GM19023 (cell line): ENCODE results near the gene OR4M1.
"Not testable (repeated sequence)": the region's sequence is repeated elsewhere in the genome, so short reads cannot be mapped to it uniquely, and the experiment has no call there.

ENCODE experiments used
- ATAC-seq: cut with Tn5 transposase; IDR thresholded peaks from one replicate; pipeline ENCODE4 v1.9.1; 2021; ENCODE audit warnings: mild to moderate bottlenecking, moderate library complexity; ENCODE audit not compliant: unreplicated experiment

The OR4M1 gene, protein sequence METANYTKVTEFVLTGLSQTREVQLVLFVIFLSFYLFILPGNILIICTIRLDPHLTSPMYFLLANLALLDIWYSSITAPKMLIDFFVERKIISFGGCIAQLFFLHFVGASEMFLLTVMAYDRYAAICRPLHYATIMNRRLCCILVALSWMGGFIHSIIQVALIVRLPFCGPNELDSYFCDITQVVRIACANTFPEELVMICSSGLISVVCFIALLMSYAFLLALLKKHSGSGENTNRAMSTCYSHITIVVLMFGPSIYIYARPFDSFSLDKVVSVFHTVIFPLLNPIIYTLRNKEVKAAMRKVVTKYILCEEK

DNA sequence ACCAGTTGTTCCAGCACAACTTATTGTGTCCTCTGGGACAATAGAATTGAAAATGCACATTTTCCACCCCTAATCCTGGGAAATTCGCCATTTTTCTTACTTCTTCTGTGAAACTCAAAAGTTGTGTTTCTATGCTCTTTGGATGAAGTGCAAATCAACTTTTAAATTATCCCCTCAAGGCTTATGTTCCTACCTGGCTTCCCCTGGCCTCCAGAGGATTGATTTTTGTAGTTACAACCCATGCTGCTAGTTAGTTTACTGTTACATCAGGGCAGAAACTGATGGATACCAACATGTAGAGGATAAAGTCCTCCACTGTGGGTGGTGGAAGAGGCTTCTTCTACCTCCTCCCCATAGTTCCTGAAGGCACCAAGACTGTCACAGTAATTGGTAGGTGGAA lies at the start of gene OR4M1:
Gene OR4M1, plus strand, starts transcription at position 301 of the 400 bp plus-strand sequence. CDS start 6,819 bp downstream, outside the sequence.
- ATAC-seq: not testable (repeated sequence)

DNA sequence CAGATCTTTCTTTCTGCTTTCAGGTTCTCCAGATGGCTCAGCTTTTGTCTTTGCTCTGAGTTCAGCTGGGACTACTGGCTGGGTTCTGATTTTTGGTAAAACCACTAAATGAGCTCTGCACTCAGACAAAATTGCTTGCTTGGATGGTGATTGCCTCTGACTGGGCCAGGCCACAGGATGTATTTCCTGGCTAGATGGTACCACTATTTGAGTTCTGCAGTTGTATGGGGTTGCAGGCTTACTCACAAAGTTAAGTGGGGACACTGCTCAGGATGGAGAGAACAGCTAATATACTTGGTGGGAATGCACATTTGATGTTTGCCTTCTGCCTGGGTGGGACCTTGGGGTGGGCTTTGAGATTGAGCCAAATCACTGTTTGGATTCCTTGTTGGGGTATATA lies 43.9 kb upstream of the OR4M1 start:
- no peak for ATAC-seq

DNA sequence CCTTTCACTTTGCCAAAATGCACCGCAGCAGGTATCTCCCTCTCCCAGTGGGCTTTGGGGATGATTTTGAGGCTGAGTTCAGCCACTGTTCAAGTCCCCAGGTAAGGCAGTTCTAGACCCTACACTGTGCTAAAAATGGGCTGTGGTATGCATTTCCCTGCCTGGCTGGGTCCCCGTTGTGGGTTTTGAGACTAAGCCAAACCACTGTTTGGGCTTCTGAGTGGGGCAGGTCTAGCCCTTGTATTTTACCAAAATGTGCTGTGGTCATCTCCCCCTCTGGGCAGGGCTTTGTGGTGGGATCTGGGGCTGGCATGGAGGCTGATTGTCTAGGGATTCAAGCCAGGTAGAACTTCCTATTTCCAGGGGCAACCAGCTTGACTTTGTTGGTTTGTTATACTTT lies 43.5 kb upstream of the OR4M1 start:
- ATAC-seq: no peak

DNA sequence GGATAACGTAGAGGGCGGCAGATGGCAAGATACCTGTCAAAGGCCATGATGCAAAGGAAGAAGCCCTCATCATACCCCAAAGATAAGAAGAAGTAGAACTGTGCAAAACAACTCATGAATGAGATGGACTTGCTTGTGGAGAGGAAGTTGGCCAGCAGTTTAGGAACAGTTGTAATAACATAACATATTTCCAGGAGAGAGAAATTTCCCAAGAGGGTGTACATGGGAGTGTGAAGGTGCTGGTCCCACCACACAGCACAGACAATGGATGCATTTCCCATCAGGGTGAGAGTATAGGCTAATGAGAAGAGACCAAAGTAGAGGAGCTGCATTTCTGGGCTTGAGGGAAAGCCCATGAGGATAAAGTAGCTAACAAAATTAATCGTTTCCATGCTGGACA lies 39.4 kb upstream of the OR4M1 start:
- not testable (repeated sequence) for ATAC-seq

DNA sequence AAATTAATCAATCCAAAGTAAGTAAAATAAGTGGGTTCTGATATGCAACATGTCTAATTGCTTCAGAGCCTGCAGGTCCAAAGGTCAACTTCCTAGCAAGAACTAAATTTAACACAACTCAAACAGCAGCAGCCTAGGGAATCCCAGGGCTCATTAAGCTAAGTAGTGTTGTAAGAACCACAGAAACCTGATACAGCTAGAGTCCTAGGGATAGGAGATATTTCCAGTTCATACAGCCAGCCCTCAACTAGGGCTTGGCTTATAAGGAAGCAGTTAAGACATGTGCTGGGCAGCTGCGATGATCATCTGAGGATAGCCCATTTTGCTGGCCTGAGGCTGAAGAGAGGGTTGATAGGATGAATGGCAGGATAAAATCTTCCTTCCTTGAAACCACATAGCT lies 30.0 kb upstream of the OR4M1 start, which contains the start of gene OR4Q3:
Gene OR4Q3, plus strand, starts transcription at position 316 of the 400 bp plus-strand sequence.
- ATAC-seq: no peak

DNA sequence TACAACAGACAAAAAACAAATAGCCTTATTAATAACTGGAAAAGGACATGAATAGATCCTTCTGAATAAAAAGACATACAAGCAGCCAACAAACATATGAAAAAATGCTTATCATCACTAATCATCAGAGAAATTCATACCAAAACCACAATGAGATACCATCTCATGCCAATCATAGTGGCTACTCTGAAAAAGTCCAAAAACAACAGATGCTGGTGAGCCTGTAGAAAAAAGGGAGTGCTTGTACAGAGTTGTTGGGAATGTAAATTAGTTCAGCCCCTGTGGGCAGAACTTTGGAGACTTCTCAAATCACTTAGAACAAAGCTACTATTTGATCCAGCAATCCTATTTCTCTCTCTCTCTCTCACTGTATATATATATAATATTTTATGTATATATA lies 21.0 kb upstream of the OR4M1 start:
- ATAC-seq: not testable (repeated sequence)

DNA sequence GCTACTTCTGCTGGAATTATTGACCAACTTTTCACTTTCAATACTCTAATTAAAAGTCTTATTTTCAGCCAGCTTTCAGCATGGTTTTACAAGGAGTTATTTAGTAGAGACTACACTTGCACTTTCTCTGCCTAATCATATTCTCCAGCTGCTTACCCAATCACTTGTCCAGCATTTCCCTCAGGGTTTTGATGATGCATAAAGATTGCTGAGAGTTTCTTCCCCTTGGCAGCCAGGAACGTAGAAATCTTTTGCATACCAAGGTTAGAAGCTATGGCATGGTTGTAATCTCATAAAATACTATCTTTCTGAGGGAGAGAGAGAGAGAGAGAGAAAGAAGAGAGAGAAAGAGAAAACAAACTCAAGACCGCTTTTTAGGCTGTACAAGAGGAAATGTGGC lies 19.1 kb upstream of the OR4M1 start:
- ATAC-seq: no peak

DNA sequence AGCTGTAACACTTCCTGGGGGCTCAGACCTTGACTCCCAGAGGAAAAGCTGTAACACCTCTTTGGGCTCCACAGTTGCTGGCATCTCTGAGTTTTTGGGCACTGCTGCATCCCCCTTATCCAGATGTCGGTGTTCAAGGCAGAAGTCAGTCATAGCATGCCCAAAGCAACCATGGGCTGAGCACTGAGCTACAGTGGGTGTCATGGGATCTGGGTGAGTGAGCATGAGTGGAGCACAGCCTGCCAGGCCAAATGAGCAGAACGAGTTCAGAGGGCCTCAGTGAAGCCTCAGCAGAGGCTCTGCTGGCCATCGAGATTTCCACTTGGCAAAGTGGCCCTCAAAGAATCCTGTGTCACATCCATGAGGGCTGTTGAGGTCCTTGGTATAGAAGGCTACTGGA lies 1.8 kb upstream of the OR4M1 start:
- ATAC-seq: not testable (repeated sequence)

DNA sequence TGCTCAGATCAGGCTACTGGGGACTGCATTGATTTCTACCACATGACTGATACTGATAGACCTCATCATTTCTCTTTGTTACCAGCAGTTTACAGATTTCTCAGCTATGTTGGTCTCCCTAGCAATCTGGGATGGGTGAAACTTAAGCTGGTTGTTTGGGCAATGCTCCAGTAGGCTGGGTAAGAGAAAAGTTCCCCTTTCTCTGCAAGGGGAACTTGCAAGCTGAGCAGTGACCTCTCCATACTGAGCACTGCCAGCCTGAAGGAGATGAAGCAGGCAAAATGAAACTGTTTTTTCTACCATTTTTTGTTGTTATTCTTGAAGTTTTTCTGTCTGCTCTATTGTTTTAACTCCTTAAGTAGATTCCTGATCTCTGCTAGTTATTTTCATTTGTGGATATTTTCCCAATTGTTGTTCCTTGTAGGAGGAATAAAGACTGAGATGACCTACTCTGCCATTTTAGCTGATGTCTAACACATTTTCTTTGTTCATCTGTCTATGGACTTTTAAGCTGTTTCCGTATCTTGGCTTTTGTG lies 1.3 kb upstream of the OR4M1 start:
- ATAC-seq: no peak

DNA sequence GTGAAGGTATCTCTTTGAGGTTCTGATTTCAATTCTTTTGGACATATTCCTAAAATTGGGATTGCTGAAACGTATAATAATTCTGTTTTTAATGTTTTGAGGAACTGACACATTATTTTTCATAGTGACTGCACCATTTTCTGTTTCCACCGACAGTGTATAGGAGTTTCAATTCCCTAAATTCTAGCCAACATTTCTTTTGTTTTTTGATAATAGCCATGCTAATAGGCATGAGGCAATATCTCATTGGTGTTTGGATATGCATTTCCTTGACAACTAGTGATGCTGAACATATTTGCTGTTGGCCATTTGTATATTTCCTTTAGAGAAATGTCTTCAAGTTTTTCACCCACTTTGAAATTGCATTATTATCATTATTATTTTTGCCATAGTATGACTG lies 850 bp upstream of the OR4M1 start:
- ATAC-seq: not testable (repeated sequence)

DNA sequence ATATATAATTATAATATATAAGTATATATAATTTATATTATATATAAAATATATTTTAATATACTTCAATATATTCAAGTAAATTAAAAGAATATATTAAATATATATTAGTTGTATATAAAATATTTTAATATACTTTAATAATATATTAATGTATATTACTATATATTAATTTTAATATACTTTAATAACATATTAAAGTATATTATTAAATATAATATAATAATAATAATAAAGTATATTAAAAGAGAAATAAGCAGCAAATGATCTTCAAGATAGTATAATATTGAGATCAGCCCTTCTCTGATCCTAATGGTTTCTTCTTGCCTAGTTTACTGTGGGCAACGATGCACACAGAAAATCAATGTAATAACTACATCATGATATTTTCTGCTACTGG lies 2.3 kb downstream of the OR4M1 start:
- no peak for ATAC-seq

DNA sequence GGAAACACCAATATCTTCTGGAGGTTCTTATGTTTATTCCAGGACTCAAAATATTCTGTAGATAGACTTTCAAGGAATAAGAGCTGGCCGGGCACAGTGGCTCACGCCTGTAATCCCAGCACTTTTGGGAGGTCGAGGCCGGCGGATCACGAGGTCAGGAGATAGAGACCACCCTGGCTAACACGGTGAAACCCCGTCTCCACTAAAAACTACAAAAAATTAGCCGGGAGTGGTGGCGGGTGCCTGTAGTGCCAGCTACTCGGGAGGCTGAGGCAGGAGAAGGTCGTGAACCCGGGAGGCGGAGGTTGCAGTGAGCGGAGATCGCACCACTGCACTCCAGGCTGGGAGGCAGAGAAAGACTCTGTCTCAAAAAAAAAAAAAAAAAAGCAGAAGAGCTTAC lies 12.5 kb downstream of the OR4M1 start:
- not testable (repeated sequence) for ATAC-seq

DNA sequence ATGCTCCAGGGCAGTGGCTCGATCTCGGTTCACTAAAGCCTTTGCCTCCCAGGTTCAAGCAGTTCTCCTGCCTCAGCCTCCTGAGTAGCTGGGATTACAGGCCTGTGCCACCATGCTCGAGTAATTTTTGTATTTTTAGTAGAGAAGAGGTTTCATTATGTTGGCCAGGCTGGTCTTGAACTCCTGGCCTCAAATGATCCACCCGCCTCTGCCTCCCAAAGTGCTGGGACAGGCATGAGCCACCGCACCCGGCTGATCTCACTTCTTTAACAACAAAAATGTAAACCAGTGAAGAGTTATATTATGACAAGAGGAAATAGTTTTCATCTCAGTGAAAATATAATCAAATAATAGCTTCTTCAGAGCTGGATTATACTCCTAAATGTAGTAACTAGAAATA lies 14.0 kb downstream of the OR4M1 start:
- ATAC-seq: not testable (repeated sequence)

DNA sequence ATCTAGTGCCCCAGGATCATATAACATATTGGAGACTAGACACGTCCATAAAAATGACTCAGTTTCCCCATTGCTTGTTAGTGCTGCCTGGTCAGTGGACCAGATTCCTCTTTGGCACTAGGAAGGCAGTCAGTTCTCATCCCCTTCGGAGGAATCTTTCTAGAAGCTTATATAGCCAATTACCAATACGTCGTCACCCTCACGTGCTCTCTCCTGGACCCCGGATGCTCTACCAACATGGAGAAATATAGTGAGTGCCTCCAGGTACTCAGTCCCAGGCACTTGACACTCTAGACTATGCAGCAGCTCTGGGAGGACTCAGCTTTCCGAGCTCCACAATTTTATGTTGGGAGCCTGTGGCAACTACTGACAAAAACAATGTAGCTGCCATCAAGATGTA lies 14.8 kb downstream of the OR4M1 start:
- ATAC-seq: not testable (repeated sequence)

DNA sequence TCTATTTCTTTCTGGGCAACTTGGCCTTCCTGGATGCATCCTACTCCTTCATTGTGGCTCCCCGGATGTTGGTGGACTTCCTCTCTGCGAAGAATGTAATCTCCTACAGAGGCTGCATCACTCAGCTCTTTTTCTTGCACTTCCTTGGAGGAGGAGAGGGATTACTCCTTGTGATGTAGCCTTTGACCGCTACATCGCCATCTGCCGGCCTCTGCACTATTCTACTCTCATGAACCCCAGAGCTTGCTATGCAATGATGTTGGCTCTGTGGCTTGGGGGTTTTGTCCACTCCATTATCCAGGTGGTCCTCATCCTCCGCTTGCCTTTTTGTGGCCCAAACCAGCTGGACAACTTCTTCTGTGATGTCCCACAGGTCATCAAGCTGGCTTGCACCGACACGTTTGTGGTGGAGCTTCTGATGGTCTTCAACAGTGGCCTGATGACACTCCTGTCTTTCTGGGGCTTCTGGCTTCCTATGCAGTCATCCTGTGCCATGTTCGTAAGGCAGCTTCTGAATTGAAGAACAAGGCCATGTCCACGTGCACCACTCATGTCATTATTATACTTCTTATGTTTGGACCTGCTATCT lies 23.3 kb downstream of the OR4M1 start:
- not testable (repeated sequence) for ATAC-seq

DNA sequence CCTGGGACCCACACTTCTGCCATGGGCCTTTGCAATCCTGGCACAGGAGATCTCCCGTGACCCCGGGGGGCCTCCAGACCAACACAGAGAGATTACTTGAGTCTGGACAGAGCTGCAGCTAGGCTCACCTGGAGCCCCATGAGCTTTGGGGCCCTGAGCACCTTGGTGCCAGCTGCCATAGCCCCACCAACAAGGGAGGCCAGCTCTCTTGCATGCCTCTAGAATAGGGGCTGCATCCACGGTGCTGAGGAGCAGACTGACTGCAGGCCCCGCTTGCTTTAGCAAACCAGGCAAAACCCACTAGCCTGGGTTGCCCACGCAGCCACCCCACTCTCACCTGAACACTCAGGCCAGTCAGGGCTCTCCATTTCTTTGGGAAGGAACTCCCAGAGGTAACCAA lies 26.6 kb downstream of the OR4M1 start:
- no peak for ATAC-seq

DNA sequence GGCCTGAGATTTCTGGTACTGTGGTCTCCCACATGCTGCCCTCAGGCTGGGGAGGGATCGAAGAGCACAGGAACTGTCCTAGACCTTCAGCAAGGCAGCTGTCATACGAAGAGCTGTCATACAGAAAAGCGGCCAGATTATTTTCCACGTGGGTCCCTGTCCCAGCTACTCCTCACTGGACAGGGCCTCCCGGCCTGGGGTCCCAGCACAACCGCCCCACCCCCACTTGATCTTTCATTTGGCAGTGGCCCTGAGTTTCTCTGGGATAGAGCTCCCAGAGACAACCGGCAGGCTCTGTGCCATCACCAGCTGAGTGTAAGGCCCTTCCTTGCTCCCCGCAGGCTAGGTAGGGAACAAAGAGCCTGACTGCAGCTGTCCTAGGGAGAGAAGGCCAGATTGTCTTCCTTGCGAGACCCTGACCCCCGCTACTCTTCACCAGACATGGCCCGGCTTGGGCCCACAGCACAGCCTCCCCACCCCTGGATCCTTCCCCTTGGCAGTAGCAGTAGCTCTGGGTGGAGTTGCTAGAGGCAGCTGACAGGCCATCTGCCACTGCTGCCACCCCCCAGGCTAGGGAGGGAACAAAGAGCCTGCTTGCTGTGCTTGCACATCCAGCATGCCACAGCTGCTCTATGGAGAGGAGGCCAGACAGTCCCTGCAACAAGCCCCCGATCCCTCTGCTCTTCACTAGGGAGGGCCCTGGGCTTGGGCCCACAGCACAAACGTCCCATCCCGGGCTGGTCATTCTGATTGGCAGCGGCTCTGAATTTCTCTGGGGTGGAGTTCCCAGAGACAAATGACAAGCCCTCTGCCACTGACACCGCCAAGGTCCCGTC lies 27.2 kb downstream of the OR4M1 start:
- no peak for ATAC-seq

DNA sequence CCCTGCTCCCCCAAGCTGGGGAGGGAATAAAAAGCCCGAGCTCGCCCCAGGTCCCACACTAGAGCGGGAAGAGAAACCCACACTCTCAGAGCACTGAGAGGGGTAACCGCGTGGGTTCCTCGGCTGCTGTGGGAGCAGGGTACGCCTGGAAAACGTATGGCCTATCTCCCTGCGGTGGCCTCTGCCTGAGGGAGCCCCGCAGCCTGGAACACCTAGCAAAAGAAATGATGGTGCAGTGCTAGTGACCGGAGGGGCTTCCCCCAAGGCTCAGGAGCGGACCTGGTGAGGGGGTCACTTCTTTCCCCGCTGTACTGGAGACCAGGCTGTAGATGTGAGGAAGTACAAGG lies 27.8 kb downstream of the OR4M1 start:
- no peak for ATAC-seq

DNA sequence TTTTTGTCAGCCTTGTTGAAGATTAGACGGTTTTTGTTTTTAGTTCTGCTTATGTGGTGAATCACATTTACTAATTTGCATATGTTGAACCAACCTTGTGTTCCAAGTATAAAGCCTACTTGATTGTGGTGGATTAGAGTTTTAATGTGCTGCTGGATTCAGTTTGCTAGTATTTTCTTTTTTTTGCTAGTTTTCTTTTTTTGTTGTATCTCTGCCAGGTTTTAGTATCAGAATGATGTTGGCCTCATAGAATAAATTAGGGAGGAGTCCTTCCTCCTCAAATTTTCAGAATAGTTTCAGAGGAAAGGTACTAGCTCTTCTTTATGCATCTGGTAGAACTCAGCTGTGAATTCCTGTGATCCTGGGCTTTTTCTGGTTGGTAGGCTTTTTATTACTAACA lies 30.2 kb downstream of the OR4M1 start, which contains the start of gene OR4N2:
Gene OR4N2, plus strand, starts transcription at position 301 of the 400 bp plus-strand sequence. CDS start 23,679 bp downstream, outside the sequence.
- not testable (repeated sequence) for ATAC-seq

DNA sequence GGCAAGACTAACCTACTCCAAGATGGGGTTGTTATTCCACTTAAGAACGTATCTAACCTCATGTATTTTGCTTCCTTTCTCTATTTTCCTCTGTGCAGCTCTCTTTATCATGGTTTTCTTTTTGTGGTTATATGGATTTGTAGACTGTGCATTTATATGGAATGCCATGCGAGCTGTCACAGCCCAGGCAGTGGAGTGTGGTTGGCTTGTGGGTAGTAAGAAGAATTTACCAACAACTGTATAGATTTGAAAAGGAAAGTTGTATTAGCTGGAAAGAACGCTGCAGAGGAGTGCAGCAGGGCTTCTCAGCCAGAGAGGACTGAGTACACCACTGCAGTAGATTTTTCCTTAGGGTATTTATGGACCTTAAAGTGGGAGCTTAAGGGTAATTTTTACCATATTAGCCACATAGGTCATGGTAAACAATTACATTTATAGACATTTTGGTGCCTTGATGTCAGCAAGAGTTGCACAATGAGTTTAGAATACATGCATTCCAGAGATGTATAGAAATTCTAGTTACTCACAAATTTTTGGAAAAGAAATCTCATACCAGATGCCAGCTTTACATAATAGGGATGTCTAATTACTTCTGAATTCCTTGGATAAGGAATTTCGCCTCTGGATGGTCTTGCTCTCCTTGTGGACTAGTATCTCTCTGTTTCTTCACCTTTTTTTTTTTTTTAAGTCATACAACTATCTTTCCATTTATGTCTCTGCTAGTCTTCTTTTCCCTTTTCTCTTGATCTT lies 40.0 kb downstream of the OR4M1 start:
- not testable (repeated sequence) for ATAC-seq

DNA sequence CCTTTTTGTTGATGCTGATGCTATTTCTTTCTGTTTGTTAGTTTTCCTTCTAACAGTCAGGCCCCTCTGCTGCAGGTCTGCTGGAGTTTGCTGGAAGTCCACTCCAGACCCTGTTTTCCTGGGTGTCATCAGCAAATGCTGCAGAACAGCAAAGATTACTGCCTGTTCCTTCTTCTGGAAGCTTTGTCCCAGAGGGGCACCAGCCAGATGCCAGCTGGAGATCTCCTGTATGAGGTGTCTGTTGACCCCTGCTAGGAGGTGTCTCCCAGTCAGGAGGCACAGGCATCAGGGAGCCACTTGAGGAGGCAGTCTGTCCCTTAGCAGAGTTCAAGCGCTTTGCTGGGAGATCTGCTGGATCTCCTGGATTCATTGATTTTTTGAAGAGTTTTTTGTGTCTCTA lies 46.6 kb downstream of the OR4M1 start:
- ATAC-seq: not testable (repeated sequence)
